Body of pancreas (tissue), 4 donors: Measurements from ENCODE around the gene FBXL7.

ENCODE experiments used
- CTCF ChIP-seq, 7 experiments: fragments of 450-650 bp in 4 of 7; fragments of 200-600 bp in 3 of 7; sonication (generic) in 3 of 7; IDR thresholded peaks; one replicate each; pipeline ENCODE4 v1.5.1; 2016 to 2019; ENCODE audit warnings: antibody characterized with exemption in 7 of 7
- POLR2A ChIP-seq, 3 donors: fragments of 450-650 bp; IDR thresholded peaks; one replicate each; pipeline ENCODE4 v1.6.1; 2016; ENCODE audit warnings: antibody characterized with exemption in 3 of 3, mild to moderate bottlenecking in 2 of 3

DNA sequence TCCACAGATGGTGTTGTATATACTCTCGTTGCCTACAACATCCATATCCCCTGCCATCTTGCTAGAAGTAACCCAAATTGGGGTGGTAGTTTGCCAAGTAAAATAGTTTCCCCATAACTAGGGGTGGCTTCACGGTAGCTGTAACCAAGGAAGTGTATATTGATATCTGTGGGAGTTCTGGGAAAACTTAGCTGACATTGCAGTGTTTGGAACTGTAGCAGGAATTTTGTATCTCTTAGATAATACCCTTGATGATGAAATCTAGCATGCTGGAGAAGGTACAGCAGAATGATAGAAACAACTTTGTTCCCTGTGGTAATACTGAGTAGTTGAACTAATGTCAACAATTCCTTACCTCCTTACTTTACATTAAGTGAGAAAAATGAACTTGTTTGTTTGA is 29.8 kb downstream of the FBXL7 start:
- TF ChIP-seq CTCF (IDR thresholded peaks at IDR 0.05) = no peak
- TF ChIP-seq POLR2A (IDR thresholded peaks at IDR 0.05) = no peak
